Measurements from ENCODE around the gene PLOD2.

The PLOD2 gene

GRCh38 chr3:146040630-146041029 lies 120.4 kb downstream of the PLOD2 start:
- DNase-seq (ENCODE audit: low read depth): no peak

GRCh38 chr3:146037697-146038096 lies 123.3 kb downstream of the PLOD2 start:
- no peak for DNase-seq (ENCODE audit: low read depth)

GRCh38 chr3:146036281-146036680 lies 124.7 kb downstream of the PLOD2 start:
- DNase-seq (ENCODE audit: low read depth): no peak

- no peak for DNase-seq (ENCODE audit: low read depth)
These were observed 125.6 kb downstream of the PLOD2 start for GRCh38 chr3:146035366-146035765.

- DNase-seq (ENCODE audit: low read depth): no peak
These were observed 127.0 kb downstream of the PLOD2 start for GRCh38 chr3:146033950-146034349.

GRCh38 chr3:146026547-146026946 lies 134.4 kb downstream of the PLOD2 start:
- DNase-seq (ENCODE audit: low read depth): no peak

- no peak for DNase-seq (ENCODE audit: low read depth)
These were observed 136.7 kb downstream of the PLOD2 start for GRCh38 chr3:146024260-146024659.

- no peak for DNase-seq (ENCODE audit: low read depth)
These were observed 140.0 kb downstream of the PLOD2 start for GRCh38 chr3:146020969-146021368.

- no peak for DNase-seq (ENCODE audit: low read depth)
These were observed 141.5 kb downstream of the PLOD2 start for GRCh38 chr3:146019508-146019907.
